HG03565 (cell line): ENCODE data around the gene RBM20.

Source experiments
- ATAC-seq: cut with Tn5 transposase; IDR thresholded peaks from one replicate; pipeline ENCODE4 v1.9.1; 2021; ENCODE audit warnings: mild to moderate bottlenecking, moderate library complexity; ENCODE audit not compliant: unreplicated experiment

Gene RBM20

DNA sequence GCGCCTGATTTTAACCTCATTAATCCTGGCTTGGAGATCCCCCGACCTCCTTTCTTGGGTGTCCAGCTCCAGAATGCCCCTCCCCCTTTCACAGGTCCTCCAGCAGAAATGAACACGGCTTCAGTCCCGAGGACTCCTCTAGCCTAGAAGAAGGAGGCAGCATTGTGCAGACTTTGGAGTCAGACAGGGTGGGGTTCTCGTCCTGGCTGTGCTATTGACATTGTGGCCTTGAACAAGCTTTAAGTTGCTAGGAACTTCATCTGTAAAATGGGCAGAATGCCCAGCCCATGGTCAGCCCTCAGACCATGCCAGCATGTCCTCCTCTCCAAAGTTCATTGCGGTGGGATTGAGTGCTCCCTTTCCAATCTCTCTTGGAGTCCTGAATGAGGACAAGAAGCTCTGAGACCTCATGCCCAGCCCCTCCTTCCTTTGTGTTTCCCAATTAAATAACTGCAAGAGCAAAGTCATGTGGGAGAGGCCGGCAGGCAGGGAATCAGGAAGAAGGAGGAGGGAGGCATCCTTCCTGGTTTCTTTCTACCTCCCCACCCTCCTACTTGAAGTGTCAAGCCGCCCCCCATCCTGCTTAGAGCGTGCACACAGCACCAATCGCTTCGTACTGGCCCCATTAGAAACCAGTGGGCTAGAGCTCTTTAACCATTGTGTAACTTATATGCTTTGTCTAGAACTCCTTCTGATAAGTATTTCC, 86.4 kb downstream of the RBM20 start:
- ATAC-seq: no peak

- no peak for ATAC-seq
Observed at GRCh38 chr10:110733218-110733952, 89.2 kb downstream of the RBM20 start.

DNA sequence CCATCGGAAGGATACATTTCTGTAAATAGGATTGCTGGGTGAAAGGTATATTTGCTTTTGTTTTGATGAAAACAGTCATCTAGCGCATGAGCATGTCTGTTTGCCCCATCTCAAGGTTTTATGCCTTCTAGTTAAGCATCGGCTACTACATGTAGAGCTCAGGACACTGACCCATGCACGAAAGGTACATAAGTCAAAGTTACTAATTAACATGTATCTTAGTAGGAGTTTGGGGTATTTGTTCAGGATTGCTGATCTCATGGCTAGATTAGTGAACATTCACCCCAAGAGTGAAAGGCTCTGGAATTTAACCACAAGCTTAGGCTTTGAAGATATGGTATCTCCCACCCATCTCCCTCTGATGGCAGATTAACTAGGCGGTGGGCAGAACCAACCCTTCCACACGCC, 91.5 kb downstream of the RBM20 start:
- ATAC-seq: no peak

GRCh38 chr10:110737886-110738634, 93.9 kb downstream of the RBM20 start:
- ATAC-seq: no peak

- ATAC-seq: no peak
Observed at GRCh38 chr10:110739811-110740271, 95.7 kb downstream of the RBM20 start.

DNA sequence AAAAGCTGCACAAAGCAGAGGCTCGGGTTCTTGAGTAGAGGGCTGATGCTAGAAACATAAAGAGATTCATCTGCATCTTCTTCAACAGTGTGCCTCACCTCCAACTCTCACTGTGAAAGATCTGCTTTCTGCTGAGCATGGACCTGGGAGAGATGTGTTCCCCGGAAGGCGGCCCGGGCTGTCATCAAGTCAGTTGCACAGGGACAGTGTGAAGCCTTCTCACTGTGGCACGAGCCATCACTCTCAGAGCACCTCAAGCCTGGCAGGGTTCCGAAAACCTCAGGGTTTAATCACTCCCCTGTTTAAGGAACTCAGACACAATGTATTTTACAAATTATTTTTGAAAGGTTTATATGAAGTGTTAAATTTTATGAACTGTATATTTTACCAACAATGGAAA, 98.7 kb downstream of the RBM20 start:
- ATAC-seq: no peak

DNA sequence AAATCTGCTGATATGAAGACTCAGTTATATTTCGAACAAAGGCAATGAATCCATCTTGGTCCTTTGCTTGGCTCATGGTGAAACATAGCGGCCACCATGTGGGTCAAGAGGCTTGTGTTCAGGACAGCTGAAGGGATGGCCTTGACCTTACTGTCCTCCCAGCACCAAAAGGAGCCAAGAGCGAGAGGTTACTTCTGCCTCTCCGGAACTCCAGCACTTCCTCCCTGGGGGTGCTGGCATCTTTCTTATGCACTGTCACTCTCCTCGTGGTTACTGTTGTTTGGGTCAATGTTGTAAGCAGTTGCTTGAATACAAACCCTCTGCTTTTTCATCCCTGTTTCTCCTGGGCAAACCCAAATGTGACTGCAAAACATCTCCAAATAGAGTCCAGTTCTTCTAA, 100.6 kb downstream of the RBM20 start:
- ATAC-seq: no peak

DNA sequence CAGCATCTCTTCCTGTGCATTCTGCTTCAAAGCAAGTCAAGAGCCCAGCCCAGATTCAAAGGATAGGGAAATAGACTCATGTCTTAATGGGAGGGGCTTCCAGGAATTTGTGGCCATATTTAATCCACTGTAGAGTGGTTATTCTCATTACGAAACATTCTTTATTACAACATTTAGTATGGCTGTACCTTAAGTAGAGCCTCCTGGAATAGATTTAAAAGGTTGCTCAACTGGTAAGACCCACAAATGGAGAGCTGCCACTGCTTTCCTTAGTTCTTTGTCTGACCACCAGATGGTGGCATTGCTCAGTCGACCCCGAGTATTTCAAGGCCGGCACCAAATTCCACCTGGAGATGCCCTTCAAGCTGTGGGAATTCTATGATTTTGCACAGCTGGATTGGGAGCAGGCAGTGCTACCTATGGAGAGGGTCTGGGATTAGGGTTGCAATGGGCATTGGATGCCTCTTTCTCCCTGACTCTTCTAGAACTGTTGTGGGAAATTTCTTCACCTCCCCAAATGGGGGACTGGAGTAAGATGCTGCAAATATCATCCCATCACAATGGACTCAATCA, 102.2 kb downstream of the RBM20 start:
- no peak for ATAC-seq

- no peak for ATAC-seq
Observed at GRCh38 chr10:110746969-110747608, 103.0 kb downstream of the RBM20 start.

GRCh38 chr10:110747609-110748464, 103.7 kb downstream of the RBM20 start:
- ATAC-seq: no peak

GRCh38 chr10:110748970-110749369, 104.8 kb downstream of the RBM20 start:
- no peak for ATAC-seq

DNA sequence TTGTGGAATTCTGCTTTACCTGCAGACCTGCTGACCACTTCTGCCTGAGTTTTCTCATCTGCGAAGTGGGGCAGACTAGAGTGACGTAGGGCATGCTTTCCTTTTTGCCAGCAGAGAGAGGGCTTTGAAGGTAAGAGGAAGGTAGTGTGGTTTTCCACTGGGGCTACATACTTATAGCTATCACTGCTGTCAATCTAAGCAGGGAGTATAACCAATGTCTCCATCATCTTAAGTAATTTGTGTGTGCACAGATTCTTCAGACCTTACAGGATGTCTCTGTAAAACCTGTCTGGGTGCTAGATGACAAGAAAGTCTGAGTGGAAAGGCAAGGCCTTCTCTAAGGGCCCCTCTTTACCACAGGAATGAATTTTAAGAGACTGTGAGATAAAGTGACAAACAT, 106.8 kb downstream of the RBM20 start:
- no peak for ATAC-seq

GRCh38 chr10:110751850-110752249, 107.7 kb downstream of the RBM20 start:
- no peak for ATAC-seq

- ATAC-seq: no peak
Observed at GRCh38 chr10:110753462-110753861, 109.3 kb downstream of the RBM20 start.

DNA sequence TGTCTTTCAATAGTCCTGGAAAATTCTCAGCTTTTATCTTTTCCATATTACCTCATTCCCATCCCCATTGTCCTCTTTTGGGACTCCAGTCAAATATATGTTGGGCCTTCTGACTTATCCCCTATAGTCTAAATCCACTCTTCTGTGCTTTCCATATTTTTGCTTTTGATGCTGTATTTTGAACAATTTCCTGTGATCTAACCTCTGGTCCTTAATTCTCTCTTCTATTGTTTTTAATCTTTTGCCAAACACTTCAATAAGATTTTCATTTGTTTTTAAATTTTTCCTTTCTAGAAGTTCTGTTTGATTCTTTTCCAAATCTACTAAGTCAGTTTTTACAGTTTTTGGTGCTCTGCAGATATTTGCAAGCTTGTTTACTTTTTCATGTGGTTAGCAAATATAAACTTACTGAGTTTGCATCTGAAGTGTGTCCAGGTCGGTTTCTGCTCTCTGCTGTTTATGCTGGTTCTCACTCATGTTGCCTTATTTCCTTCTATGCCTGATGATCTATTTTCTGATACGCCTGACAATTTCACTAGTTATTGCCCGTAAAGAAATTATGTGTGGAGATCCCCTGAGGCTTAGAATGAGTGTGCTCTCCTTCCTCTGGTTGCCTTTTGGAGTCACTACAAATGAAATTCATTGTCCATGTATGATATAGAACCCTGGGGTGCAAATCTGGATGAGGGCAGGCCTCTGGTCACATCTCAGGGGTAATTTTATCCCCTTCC, 110.4 kb downstream of the RBM20 start:
- ATAC-seq: no peak

DNA sequence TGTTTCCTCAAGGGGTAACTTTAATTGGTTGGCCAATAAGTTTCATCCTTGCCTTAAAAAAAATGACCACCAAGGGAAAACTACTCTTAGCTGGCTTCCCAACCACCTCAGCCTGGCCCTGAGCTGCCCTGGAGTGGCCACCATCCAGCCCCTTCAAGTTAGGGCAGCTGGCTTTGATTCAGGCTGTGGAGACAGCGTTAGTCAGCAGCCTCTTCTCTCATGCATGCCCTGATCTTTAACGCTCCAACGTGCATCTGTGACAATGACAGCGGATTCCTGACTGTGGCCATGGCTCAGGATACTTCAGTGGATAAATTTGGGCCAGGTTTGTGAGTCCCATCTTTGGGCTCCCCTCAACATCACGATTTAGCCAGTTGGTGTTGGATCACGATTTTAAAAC, 111.6 kb downstream of the RBM20 start:
- ATAC-seq: no peak

- no peak for ATAC-seq
Observed at GRCh38 chr10:110756876-110757275, 112.7 kb downstream of the RBM20 start.

- no peak for ATAC-seq
Observed at GRCh38 chr10:110757586-110757985, 113.5 kb downstream of the RBM20 start.

DNA sequence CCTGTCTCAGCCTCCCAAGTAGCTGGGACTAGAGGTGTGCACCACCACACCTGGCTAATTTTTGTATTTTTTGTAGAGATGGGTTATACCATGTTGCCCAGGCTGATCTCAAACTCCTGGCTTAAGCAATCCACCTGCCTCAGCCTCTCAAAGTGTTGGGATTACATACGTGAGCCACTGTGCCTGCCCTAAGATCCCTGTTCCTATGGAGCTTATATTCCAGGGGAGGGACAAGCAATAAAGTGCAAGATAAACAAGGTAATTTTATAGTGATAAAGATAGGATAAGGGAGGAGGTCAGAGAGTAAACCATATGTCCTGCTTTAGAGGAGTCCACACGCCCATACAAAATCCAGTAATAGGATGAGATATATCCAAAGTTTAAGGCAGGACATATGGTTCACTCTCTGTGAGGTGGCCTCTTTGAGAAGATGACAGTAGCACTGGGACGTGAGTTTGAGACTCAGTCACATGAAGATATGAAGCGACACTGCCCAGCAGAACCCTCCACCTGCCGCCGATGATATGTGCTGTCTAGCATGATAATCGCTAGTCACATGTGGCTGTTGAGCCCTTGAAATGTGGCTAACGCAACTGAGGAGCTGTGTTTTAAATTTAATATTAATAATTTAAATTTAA, 114.1 kb downstream of the RBM20 start:
- ATAC-seq: no peak
